Ishikawa (cell line): ENCODE measurements around the gene PTGFRN.

Experiments used
- CREB1 ChIP-seq: IDR thresholded peaks from 2 replicates; pipeline ENCODE4 v1.6.1; 2012; ENCODE audit warnings: low read depth
- EGR1 ChIP-seq: IDR thresholded peaks from 2 replicates; pipeline ENCODE4 v1.6.1; 2012
- EP300 ChIP-seq: IDR thresholded peaks from 2 replicates; pipeline ENCODE4 v1.6.1; 2012; ENCODE audit warnings: borderline replicate concordance
- NFIC ChIP-seq: IDR thresholded peaks from 2 replicates; pipeline ENCODE4 v1.6.1; 2012
- REST ChIP-seq: IDR thresholded peaks from 2 replicates; pipeline ENCODE4 v1.6.1; 2012; ENCODE audit warnings: low read depth, mild to moderate bottlenecking
- TAF1 ChIP-seq: IDR thresholded peaks from 2 replicates; pipeline ENCODE4 v1.6.1; 2012; ENCODE audit warnings: low read depth, mild to moderate bottlenecking
- YY1 ChIP-seq: IDR thresholded peaks from 2 replicates; pipeline ENCODE4 v1.6.1; 2012; ENCODE audit warnings: low read depth

GRCh38 chr1:116991171-116991845 lies 81.6 kb downstream of the PTGFRN start:
- TF ChIP-seq CREB1 (no peak), EP300 (no peak), REST (no peak), NFIC (no peak), TAF1 (no peak), EGR1 (no peak), YY1 (no peak)
